ENCODE data around the gene DCUN1D1. TPM values are rescaled to one million over a fixed set of nuclear protein-coding genes. Genes with fewer than 3 reads are reported as not detected.

DCUN1D1 gene
- total RNA-seq, 6 experiments from 2014 or later = 15.7 to 41.5 (median 31.9) TPM

DNA sequence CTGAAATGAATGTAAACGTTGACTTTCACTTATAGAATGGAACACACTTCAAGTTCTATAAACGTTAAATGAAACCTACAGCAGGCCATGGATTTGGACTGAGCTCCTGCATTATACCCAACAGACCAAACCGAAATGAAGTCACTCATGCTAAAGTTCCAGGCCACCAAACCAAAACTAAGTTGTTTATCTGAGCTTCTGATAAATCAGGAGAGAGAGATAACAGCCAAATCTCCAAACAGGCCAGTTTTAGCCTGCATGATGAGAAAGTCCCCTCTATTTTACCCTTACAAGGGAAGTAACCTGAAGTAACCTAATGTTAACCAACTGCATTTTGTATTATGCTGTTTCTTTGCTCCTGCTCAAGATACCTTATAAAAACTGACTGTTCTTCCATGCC is 44.5 kb downstream of the DCUN1D1 start:
- intact Hi-C loops (cut with DNase I) = no loop called here
- ATAC-seq (no peak), DNase-seq (no peak)
- Histone ChIP-seq H3K27ac (no peak overlapping the region), H3K4me3 (no peak overlapping the region), H3K4me1 (no peaks in the 10 kb centered on the region), H3K36me3 (no peaks in the 10 kb centered on the region), H3K9me3 (no peaks in the 10 kb centered on the region), H3K27me3 (no peaks in the 10 kb centered on the region)
- no peak for TF ChIP-seq POLR2A (IDR thresholded peaks at IDR 0.05)
- TF ChIP-seq, protein P1, sequence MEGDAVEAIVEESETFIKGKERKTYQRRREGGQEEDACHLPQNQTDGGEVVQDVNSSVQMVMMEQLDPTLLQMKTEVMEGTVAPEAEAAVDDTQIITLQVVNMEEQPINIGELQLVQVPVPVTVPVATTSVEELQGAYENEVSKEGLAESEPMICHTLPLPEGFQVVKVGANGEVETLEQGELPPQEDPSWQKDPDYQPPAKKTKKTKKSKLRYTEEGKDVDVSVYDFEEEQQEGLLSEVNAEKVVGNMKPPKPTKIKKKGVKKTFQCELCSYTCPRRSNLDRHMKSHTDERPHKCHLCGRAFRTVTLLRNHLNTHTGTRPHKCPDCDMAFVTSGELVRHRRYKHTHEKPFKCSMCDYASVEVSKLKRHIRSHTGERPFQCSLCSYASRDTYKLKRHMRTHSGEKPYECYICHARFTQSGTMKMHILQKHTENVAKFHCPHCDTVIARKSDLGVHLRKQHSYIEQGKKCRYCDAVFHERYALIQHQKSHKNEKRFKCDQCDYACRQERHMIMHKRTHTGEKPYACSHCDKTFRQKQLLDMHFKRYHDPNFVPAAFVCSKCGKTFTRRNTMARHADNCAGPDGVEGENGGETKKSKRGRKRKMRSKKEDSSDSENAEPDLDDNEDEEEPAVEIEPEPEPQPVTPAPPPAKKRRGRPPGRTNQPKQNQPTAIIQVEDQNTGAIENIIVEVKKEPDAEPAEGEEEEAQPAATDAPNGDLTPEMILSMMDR (IDR thresholded peaks at IDR 0.05) = no peak
- 81% methylated on average over 3 of the region's 3 CpGs for WGBS (ENCODE audit: insufficient coverage, low coverage, low lambda C conversion rate, missing lambda C conversion rate)

DNA sequence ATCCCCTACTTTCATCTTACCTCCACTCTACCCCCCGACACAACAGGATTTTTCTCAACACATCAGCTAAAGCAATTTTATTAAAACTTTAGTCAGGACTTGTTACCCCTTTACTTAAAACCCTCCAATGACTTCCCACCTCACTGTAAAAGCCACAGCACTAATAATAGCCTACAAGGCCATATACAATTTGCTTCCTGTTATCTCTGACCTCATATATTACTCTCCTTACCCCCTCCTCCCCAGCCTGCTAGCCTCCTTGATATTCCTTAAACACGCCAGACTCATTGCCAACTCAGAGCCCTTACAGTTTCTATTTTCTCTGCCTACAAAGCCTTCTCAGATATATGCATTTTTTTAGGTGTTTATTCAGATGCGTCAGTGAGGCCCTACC is 54.4 kb downstream of the DCUN1D1 start:
- no peak overlapping the region for H3K27ac ChIP-seq
- peaks cover 0 to 8% (median 0%) of the 10 kb centered on the region in 4 donors for H3K4me1 ChIP-seq
- H3K9me3 ChIP-seq = no peaks in the 10 kb centered on the region
- H3K27me3 ChIP-seq = no peaks in the 10 kb centered on the region
- no peak overlapping the region for H3K4me3 ChIP-seq
- no peaks in the 10 kb centered on the region for H3K36me3 ChIP-seq
- WGBS (ENCODE audit: insufficient coverage, low coverage, low lambda C conversion rate, missing lambda C conversion rate) = 98% methylated on average over 2 of the region's 3 CpGs
- TF ChIP-seq POLR2A (IDR thresholded peaks at IDR 0.05) = no peak
- TF ChIP-seq, protein P1 (IDR thresholded peaks at IDR 0.05) = no peak
- ATAC-seq = no peak
- no peak for DNase-seq
- intact Hi-C loops (cut with DNase I) = no loop called here

DNA sequence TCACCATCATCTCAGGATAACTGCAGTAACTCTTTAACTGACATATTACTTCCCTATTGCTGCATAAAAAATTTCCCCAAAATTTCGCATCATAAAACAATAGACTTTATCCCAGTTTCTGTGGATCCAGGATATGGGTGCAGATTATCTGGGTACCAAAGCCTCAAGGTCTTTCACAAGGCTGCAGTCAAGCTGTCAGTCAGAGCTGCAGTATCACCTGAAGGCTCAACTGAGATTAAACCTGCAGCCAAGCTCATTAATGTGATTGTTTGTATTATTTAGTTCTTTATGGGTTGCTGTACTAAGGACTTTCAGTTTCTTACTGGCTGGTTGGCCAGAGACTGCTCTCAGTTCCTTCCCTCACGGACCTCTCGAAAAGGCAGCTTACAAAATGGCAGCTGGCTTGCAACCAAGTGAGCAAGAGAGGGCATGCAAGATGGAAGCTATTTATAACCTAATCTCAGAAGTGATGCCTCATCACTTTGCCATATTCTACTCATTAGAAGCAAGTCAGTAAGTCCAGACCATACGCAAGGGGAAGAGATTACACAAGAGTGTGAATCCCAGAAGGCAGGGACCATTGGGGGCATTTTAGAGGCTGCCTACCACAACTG is 54.9 kb downstream of the DCUN1D1 start:
- Histone ChIP-seq H3K4me3 (no peak overlapping the region), H3K9me3 (no peaks in the 10 kb centered on the region), H3K27me3 (no peaks in the 10 kb centered on the region), H3K36me3 (no peaks in the 10 kb centered on the region), H3K27ac (no peak overlapping the region), H3K4me1 (peaks cover 0 to 12% (median 0%) of the 10 kb centered on the region in 4 donors)
- WGBS (ENCODE audit: insufficient coverage, low coverage, low lambda C conversion rate, missing lambda C conversion rate) = 88% methylated on average over 3 of the region's 4 CpGs
- intact Hi-C loops (cut with DNase I) = no loop called here
- TF ChIP-seq, protein P1 (IDR thresholded peaks at IDR 0.05) = no peak
- no peak for TF ChIP-seq POLR2A (IDR thresholded peaks at IDR 0.05)
- DNase-seq = no peak
- ATAC-seq = peak; percentile 19 to 54 (median 31)

DNA sequence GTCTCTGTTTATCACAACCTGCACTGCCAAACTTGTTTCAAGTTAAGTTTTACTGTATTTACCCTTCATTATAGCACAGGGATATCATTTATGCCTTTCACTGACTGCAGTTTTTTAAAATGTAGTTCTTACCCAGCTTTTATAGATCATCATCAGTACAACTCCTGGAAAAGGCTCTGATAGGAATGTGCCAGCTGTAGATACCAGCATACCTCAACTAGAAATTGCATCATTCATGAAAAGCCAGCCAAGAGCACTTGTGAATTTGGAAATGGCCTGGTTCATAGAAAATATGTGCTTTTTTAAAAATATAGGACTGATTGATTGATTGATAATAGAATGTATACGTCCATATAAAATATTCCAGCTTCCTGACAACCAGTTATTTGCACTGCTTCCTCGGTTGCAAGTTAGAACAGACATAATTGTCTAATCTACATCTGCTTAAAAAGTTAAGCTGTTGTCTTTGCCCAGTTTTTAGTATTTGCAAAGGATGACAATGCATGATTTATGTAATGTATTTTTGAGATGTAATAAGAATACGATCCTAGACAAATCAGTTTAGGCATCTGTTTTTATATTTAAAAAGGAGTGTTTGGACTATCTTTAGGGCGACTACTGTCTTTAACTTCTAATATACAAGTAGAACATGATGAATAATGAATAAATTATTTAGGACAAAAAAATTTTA is 58.5 kb downstream of the DCUN1D1 start:
- no peaks in the 10 kb centered on the region for H3K36me3 ChIP-seq
- H3K27ac ChIP-seq = no peak overlapping the region
- ATAC-seq (peak; percentile 80 to 84 (median 83)), DNase-seq (no peak)
- 61% methylated on average over 4 of the region's 4 CpGs for WGBS (ENCODE audit: insufficient coverage, low coverage, low lambda C conversion rate, missing lambda C conversion rate)
- peaks cover 0 to 16% (median 0%) of the 10 kb centered on the region in 4 donors for H3K4me1 ChIP-seq
- H3K27me3 ChIP-seq = no peaks in the 10 kb centered on the region
- H3K4me3 ChIP-seq = no peak overlapping the region
- TF ChIP-seq POLR2A (IDR thresholded peaks at IDR 0.05) = no peak
- TF ChIP-seq, protein P1 (IDR thresholded peaks at IDR 0.05) = no peak
- H3K9me3 ChIP-seq = no peaks in the 10 kb centered on the region
- intact Hi-C loops (cut with DNase I) = no loop called here
